ENCODE results near the gene KRT40. TPM values are rescaled to one million over a fixed set of nuclear protein-coding genes. Genes with fewer than 3 reads are reported as not detected.

KRT40 gene
- total and polyA plus RNA-seq, 4 donors, result not detected

DNA sequence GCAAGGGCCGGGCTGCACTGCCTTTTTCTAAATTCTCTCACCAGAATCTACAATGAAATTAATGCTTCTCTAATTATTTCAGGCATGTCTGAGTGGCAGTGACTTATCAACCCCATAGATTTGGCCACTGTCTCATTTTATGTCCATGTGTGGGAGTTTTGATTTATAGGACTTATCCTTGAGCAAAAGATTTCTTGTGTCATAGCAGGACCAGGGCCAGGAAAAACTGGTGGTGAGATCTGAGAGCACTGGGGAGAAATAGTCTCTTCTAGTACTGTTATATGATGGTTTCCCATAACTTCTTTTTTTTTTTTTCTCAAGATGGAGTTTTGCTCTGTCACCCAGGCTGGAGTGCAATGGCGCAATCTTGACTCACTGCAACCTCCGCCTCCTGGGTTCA is 45.1 kb downstream of the KRT40 start:
- no peak overlapping the region for H3K4me3 ChIP-seq (ENCODE audit: low read depth in 1 of 3, low read length in 3 of 3)
- no peaks in the 10 kb centered on the region for H3K36me3 ChIP-seq (ENCODE audit: control insufficient read depth in 4 of 4, insufficient read depth in 3 of 4, low read depth in 1 of 4, low read length in 3 of 4)
- H3K9me3 ChIP-seq (ENCODE audit: control insufficient read depth in 4 of 4, low read length in 3 of 4), result no peaks in the 10 kb centered on the region
- 94% methylated on average over 3 of the region's 3 CpGs for WGBS
- DNase-seq (ENCODE audit: low spot score), result no peak
- peaks cover 0 to 1% (median 0%) of the 10 kb centered on the region in 4 donors for H3K27me3 ChIP-seq (ENCODE audit: control insufficient read depth in 4 of 4, insufficient read depth in 4 of 4, low read length in 3 of 4)
- TF ChIP-seq, protein P1, sequence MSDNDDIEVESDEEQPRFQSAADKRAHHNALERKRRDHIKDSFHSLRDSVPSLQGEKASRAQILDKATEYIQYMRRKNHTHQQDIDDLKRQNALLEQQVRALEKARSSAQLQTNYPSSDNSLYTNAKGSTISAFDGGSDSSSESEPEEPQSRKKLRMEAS (IDR thresholded peaks at IDR 0.05), result no peak
- TF ChIP-seq, protein P2, sequence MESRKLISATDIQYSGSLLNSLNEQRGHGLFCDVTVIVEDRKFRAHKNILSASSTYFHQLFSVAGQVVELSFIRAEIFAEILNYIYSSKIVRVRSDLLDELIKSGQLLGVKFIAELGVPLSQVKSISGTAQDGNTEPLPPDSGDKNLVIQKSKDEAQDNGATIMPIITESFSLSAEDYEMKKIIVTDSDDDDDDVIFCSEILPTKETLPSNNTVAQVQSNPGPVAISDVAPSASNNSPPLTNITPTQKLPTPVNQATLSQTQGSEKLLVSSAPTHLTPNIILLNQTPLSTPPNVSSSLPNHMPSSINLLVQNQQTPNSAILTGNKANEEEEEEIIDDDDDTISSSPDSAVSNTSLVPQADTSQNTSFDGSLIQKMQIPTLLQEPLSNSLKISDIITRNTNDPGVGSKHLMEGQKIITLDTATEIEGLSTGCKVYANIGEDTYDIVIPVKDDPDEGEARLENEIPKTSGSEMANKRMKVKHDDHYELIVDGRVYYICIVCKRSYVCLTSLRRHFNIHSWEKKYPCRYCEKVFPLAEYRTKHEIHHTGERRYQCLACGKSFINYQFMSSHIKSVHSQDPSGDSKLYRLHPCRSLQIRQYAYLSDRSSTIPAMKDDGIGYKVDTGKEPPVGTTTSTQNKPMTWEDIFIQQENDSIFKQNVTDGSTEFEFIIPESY (IDR thresholded peaks at IDR 0.05), result no peak
- TF ChIP-seq NR2F2 (IDR thresholded peaks at IDR 0.05) (no peak), FOXA1 (IDR thresholded peaks at IDR 0.05) (no peak), HNF4A (conservative IDR thresholded peaks at IDR 0.05) (no peak), RAD21 (IDR thresholded peaks at IDR 0.05) (no peak), YY1 (IDR thresholded peaks at IDR 0.05) (no peak), RXRA (IDR thresholded peaks at IDR 0.05) (no peak), JUND (IDR thresholded peaks at IDR 0.05) (no peak), FOXA2 (IDR thresholded peaks at IDR 0.05) (no peak), HNF4G (IDR thresholded peaks at IDR 0.05) (no peak), GABPA (IDR thresholded peaks at IDR 0.05 in 1 of 2, conservative IDR thresholded peaks at IDR 0.05 in 1 of 2) (no peak), EGR1 (IDR thresholded peaks at IDR 0.05; ENCODE audit: low read depth in 2 of 2) (no peak), TAF1 (conservative IDR thresholded peaks at IDR 0.05) (no peak), SP1 (IDR thresholded peaks at IDR 0.05) (no peak)
- TF ChIP-seq, protein P3, sequence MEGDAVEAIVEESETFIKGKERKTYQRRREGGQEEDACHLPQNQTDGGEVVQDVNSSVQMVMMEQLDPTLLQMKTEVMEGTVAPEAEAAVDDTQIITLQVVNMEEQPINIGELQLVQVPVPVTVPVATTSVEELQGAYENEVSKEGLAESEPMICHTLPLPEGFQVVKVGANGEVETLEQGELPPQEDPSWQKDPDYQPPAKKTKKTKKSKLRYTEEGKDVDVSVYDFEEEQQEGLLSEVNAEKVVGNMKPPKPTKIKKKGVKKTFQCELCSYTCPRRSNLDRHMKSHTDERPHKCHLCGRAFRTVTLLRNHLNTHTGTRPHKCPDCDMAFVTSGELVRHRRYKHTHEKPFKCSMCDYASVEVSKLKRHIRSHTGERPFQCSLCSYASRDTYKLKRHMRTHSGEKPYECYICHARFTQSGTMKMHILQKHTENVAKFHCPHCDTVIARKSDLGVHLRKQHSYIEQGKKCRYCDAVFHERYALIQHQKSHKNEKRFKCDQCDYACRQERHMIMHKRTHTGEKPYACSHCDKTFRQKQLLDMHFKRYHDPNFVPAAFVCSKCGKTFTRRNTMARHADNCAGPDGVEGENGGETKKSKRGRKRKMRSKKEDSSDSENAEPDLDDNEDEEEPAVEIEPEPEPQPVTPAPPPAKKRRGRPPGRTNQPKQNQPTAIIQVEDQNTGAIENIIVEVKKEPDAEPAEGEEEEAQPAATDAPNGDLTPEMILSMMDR (IDR thresholded peaks at IDR 0.05; ENCODE audit: low read depth, low read length, missing input control), result no peak
- TF ChIP-seq, protein P4, sequence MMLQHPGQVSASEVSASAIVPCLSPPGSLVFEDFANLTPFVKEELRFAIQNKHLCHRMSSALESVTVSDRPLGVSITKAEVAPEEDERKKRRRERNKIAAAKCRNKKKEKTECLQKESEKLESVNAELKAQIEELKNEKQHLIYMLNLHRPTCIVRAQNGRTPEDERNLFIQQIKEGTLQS (IDR thresholded peaks at IDR 0.05), result no peak
- TF ChIP-seq, protein P5, sequence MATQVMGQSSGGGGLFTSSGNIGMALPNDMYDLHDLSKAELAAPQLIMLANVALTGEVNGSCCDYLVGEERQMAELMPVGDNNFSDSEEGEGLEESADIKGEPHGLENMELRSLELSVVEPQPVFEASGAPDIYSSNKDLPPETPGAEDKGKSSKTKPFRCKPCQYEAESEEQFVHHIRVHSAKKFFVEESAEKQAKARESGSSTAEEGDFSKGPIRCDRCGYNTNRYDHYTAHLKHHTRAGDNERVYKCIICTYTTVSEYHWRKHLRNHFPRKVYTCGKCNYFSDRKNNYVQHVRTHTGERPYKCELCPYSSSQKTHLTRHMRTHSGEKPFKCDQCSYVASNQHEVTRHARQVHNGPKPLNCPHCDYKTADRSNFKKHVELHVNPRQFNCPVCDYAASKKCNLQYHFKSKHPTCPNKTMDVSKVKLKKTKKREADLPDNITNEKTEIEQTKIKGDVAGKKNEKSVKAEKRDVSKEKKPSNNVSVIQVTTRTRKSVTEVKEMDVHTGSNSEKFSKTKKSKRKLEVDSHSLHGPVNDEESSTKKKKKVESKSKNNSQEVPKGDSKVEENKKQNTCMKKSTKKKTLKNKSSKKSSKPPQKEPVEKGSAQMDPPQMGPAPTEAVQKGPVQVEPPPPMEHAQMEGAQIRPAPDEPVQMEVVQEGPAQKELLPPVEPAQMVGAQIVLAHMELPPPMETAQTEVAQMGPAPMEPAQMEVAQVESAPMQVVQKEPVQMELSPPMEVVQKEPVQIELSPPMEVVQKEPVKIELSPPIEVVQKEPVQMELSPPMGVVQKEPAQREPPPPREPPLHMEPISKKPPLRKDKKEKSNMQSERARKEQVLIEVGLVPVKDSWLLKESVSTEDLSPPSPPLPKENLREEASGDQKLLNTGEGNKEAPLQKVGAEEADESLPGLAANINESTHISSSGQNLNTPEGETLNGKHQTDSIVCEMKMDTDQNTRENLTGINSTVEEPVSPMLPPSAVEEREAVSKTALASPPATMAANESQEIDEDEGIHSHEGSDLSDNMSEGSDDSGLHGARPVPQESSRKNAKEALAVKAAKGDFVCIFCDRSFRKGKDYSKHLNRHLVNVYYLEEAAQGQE (IDR thresholded peaks at IDR 0.05), result no peak
- H3K27ac ChIP-seq (ENCODE audit: low read depth in 1 of 2, low read length in 2 of 2), result no peak overlapping the region
- H3K9ac ChIP-seq (ENCODE audit: low read depth in 1 of 2, low read length in 2 of 2), result no peak overlapping the region
- no peaks in the 10 kb centered on the region for H3K4me1 ChIP-seq (ENCODE audit: control insufficient read depth in 4 of 4, insufficient read depth in 4 of 4, low read length in 3 of 4)

Measured in liver (tissue), 9 donors.